Vagina (tissue), 2 donors: ENCODE data around the gene ZNF697.

Experiments
- CTCF ChIP-seq, 3 experiments: fragments of 450-650 bp in 2 of 3; fragments of 200-600 bp in 1 of 3; sonication (generic) in 1 of 3; IDR thresholded peaks; one replicate each; pipeline ENCODE4 v1.5.1; 2017 to 2019; ENCODE audit warnings: antibody characterized with exemption in 3 of 3, mild to moderate bottlenecking in 2 of 3, moderate library complexity in 2 of 3
- POLR2A ChIP-seq, 2 donors: fragments of 450-650 bp; IDR thresholded peaks; one replicate each; pipeline ENCODE4 v1.6.1; 2017; ENCODE audit warnings: antibody characterized with exemption in 2 of 2, mild to moderate bottlenecking in 2 of 2, moderate library complexity in 2 of 2
- POLR2AphosphoS5 ChIP-seq, 2 donors: sonication (generic); formaldehyde crosslinking; IDR thresholded peaks; one replicate each; pipeline ENCODE4 v1.9.0; 2017; ENCODE audit warnings: antibody characterized with exemption in 2 of 2, mild to moderate bottlenecking in 2 of 2, low read depth in 1 of 2; ENCODE audit not compliant: insufficient read depth in 1 of 2

- TF ChIP-seq CTCF (IDR thresholded peaks at IDR 0.05) (no peak), POLR2AphosphoS5 (IDR thresholded peaks at IDR 0.05; ENCODE audit: insufficient read depth in 1 of 2, low read depth in 1 of 2) (no peak), POLR2A (IDR thresholded peaks at IDR 0.05) (no peak)
These were observed 53.7 kb downstream of the ZNF697 start for GRCh38 chr1:119594376-119594775.
